G401.6 (cell line): Measurements from ENCODE around the gene GXYLT2.
"Not testable (repeated sequence)": the region's sequence is repeated elsewhere in the genome, so short reads cannot be mapped to it uniquely, and the experiment has no call there.

ENCODE experiments used
- FAIRE-seq: peaks from 2 replicates; lab custom pipeline; 2012; peaks lifted over from hg19 to GRCh38; lab: Jason Lieb, UNC

Gene GXYLT2

DNA sequence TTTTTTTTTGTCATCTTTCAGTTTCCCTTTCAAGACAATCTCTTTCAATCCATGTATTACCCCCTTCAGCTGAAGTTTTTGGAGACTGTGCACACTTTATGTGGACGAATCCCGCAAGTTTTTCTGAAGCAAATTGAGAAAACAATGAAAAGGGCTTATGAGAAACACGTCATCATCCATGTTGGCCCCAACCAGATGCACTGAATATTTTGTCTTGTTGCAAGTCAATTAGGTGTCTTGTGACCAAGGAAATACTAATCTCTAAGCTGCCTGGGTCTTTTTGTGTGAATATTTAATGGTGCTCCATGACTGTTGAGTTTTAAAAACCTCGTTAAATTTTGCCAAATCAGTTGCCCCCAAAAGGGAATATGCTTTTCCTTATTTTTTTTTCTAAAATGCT, 87.1 kb downstream of the GXYLT2 start:
- no peak for FAIRE-seq

DNA sequence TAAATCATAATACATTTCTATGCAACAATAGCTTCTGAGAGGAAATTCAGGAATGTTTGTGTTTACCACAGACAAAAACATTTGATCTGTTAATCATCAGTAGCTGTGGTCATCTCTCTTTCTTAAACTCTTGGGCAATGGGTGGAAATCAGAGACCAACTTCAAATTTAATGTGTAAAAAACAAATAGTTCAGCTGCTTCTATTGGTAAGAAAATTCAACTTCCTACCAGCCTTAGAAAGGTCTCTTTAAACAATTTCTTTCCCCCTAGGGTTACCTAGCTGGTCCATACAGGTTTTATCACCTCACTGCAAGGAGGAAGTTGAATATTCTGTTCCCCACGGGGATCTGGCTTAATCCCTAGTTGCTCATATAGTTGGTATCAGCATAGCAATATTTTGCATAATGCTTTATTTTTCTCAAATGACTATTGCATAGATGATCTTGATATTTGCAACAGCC, 88.5 kb downstream of the GXYLT2 start:
- FAIRE-seq, result no peak

DNA sequence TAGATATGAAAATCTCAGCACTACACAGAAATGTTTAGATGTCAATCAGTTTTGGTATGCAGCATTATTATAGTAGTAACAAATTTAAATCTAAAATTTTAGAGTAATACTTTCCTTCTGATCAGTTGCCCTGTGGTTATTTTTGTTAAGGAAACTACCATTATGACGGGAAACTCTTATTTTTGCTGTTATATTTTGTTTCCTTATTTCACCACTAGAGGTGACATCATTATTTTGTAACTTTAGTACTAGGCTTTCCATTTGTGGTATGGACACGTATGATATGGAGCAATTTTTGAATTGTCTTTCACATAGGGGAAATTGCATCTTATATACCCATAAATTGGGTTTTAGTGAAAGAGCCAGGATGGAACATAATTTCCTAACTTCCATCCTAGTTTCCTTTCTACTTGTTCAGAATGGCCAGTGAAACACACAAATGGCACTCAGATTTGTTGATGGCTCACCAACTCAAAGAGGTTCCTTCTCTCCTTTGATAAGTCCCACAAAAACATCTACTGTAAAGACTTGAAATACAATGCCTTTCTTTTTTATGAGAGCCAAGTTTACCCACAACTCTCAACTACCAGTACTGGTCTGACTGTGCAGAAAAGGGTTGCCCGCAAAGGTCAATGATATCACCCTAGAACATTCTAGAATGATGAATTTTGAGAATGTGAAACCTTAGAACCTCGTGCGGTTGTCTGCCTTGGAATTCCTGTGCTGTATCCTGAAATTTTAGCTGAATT, 89.4 kb downstream of the GXYLT2 start:
- peak; percentile 8 for FAIRE-seq

DNA sequence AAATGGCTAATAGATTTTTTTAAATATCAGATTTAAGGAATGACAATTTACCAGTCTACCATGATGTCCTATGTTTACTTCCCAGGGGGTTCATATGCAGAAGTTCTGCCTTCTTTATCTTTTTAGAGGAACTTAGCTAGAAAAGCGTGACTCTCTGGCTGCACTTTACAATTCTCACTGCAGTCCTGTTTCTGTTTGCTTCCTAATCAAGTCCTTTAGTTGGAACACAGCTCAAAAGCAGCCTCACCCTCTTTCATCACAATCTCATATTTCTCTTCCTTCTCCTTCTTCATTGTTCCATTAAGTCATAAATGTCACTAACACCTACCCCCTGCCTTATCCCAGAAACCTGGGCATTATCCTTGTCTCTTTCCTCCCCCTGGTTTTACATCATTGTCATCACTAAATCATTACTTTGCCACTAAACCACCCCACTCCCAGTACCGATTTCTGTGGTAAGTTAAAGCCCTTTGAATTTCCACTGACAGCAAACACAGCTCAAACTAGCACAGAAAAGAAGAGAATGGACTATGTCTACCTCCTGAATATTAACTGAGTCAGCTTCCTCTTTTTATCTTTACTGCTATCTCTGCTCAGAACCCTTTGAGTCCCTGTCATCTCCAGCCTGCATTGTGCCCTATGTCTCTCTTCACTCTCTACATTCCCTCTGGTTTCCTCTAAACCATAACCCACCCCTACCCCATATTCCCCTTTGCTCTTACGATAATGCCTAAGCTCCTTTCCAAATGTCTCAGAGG, 94.9 kb downstream of the GXYLT2 start:
- no peak for FAIRE-seq

DNA sequence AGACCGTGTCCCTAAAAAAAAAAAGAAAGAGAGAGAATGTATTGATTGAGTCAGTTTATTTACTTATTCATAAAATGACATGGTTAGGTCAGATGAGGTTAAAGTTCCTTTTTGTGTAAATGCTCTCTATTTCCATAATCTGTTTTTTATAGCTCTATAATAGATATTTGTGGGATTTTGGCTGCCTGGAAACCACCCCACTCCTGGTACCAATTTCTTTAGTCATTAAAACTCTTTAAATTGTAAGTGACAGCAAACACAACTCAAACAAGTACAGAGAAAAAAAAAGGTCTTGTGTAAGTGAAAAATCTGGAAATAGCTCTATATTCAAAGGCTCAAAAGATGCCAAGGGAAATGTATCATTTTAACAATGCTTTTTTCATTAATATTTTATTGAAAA, 97.7 kb downstream of the GXYLT2 start:
- FAIRE-seq, result no peak

DNA sequence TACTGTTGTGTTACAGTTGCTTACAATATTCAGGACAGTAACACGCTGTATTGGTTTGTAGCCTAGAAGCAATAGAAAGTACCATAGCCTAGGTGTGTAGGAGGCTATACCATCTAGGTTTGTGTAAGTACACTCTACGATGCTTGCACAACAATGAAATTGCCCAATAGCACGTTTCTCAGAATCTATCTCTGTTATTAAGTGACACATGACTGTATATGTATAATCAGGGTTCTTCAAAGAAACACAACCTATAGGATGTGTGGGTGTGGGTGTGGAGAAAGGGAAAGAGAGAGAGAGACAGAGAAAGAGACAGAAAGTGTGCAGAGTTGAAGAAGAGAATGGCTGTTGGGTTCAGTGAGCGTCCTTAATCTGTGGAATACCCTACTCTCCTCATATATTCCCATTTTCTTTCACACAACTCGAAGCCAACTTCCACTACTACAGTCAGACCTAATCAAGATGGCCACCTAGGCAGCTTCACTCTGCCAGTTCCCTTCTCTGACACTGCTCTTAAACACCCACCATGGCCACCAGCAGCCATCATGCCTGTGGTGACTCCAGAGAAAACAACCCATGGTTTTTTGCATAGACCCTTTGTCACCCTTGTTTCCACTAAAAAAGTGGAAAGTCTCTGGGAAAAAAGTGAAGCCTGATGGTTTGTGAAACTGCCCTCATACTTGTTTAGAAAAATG, 103.0 kb downstream of the GXYLT2 start:
- FAIRE-seq, result no peak

DNA sequence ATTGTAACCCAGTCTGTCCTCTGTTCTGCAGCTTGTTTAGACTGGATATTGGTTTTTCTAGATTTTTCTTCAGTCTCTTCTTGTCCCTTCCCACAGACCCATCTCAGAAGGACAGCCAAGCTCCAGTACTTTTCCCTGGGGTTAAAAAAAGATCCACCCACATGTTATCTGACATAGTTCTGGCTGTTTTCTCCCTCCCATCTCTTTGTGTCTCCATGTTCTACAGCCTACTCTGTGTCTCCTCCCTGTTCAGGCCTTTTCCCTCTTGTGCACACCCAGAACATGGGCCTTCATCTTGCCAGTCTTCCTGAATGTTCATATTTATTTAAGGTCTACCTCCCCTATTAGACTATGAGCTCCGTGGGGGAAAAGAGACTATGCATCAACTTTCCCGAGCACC, 103.7 kb downstream of the GXYLT2 start:
- no peak for FAIRE-seq

DNA sequence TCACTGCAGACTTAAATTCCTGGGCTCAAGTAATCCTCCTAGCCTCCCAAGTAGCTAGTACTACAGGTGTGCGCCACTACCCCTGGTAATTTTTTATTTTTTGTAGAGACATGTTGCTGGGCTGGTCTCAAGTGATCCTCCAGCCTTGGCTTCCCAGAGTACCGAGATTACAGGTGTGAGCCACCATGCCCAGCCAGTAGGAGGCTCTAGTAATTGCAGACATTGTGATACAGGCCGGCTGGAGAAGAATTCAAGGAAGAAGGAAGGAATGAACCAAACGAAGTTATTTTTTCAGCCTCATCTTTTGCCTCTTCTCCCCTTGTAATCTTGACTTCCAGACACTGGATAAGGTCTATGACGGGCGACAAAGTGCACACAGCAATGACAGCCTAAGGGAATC, 105.5 kb downstream of the GXYLT2 start:
- no peak for FAIRE-seq

DNA sequence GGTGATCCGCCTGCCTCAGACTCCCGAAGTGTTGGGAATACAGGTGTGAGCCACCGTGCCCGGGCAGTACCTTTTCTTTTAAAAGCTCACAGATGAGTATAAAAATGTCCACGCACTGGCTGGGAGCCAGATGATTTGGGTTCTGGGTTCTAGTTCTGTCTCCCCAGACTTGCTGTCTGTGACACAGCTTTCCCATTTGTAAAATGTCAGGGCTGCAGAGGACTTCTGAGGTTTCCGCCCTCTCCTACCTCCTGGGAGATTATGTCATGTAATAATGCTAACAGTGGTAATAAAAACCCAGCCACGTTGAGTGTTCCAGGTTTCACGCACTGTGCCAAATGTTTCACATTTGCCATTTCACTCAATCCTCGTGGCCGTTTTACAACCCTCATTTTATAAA, 107.5 kb downstream of the GXYLT2 start:
- no peak for FAIRE-seq

DNA sequence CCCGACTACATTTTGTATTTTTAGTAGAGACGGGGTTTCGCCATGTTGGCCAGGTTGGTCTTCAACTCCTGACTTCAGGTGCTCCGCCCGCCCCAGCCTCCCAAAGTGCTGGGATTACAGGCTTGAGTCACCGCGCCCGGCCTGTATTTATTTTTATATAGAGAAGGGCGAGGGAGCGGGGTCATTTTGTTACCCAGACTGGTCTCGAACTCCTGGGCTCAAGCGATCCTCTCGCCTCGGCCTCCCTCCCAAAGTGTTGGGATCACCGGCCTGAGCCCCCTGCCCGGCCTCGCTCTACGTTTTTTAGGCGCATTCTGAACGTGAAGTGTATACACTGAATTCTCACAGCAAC, 108.3 kb downstream of the GXYLT2 start:
- FAIRE-seq, result no peak

DNA sequence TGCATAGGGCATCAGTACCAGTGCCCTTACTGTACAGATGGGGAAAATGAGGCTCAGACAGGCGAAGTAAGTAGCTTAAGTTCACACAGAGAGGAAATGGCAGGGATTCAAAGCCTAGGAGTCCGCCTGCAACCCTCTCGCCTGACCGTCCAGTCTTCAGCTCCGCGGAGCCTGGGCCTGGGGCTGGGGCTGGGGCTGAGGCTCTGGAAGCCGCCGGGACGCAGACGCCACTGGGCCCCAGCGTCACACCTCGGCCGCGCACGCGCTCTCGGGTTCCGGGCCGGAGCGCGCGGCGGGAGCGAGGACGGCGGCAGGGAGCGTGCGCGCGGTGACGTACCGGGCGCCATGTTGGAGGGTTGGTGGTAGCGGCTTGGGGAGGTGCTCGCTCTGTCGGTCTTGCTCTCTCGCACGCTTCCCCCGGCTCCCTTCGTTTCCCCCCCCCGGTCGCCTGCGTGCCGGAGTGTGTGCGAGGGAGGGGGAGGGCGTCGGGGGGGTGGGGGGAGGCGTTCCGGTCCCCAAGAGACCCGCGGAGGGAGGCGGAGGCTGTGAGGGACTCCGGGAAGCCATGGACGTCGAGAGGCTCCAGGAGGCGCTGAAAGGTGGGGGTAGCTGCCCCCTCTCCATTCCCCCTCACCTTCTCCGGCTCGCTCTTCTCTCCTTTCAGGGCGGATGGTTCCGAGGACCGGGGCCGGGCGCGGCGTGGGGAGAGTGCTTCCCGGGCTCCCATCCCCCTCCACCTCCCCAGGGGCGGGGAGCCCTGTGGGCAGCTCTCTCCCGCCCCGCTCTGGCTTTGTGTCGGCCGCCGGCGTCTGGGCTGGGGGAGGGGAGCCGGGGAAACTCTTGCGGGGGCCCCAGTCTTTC, 108.9 kb downstream of the GXYLT2 start, which contains the start of gene PPP4R2:
TSS of gene PPP4R2 (plus strand) at position 339 of the 861 bp plus-strand sequence. CDS start at position 566, 227 bp downstream.
- no peak for FAIRE-seq

DNA sequence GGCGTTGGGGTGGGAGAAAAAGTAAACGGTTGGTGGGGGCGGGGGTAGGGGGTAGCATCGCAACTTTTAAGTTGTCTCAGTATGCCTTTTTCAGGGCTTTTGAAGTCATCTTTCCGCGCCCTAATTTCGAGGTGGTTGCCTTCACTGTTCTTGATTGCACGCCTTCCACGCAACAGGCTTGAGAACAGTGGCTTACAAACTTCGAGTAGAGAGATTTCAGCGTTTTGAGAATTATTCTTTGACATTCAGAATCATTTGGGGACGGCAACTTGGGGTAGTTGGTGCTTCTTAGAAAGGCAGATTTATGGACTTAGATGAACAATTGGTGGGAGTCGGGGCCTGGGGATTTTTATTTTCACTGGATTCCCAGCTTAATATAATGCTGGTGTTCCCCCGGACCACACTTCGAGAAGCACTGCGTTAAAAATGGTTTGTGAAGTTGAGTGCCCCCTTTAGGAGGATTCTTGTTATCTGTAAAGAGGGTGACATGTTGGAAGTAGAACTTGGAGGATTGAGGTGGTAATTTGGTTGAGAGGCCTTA, 109.6 kb downstream of the GXYLT2 start:
- peak; percentile 60 for FAIRE-seq

DNA sequence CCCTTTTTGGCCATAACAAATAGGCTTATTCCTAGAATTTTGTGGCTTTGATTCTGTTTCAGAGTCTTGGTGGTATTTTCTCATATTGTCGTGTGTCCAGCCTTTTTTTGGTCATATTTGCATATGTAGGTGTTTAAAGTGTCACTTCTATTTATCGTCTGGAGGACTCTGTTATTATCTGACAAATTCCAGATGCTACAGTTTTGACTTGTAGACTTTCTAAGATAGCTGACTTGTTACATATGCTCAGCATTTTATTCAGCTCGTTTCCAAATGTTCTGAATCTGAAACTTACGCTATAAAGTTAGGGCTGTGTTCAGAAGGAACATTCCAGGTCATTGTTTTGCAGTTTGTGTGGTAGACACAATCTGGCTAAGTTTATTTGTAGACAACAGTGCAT, 110.6 kb downstream of the GXYLT2 start:
- FAIRE-seq, result no peak

DNA sequence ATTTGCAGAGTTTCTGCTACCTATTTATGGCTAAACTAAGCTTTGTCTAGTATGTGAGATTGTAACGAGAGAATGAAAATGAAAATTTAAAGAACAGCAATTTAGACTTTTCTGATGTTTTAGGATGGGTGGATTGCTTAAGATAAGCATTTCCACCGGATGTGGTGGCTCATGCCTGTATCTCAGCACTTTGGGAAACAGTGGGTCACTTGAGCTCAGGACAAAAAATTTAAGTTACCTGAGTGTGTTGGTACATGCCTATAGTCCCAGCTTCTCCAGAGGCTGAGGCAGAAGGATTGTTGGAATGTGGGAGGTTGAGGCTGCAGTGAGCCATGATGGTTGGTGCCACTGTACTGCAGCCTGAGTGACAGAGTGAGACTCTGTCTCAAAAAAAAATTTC, 112.1 kb downstream of the GXYLT2 start:
- FAIRE-seq, result no peak

DNA sequence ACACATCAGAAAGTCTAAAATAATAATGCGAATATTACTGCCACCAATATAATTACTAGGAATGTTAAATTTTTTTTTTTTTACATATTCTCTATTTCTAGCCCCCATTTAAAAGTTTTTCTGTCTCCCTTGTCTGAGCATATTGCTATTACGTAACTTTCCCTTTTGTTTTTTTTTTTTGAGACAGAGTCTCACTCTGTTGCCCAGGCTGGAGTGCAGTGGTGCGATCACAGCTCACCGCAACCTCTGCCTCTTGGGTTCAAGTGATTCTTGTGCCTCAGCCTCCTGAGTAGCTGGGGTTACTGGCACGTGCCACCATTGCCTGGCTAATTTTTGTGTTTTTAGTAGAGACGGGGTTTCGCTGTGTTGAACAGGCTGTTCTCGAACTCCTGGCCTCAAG, 115.2 kb downstream of the GXYLT2 start:
- not testable (repeated sequence) for FAIRE-seq

DNA sequence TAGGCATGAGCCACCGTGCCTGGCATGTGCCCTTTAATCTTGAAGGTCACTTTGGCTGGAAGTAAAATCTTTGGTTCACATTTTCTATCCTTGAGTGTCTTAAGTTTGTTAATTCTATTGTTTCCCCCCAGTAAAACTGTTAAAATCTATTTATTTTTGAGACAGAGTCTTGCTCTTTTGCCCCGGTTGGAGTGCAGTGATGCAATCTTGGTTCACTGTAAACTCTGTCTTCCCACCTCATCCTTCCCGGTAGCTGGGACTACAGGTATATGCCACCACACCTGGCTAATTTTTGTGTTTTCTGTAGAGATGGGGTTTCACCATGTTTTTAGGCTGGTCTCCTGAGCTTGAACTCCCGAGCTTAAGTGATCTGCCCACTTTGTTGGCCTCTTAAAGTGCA, 116.5 kb downstream of the GXYLT2 start:
- FAIRE-seq, result no peak

DNA sequence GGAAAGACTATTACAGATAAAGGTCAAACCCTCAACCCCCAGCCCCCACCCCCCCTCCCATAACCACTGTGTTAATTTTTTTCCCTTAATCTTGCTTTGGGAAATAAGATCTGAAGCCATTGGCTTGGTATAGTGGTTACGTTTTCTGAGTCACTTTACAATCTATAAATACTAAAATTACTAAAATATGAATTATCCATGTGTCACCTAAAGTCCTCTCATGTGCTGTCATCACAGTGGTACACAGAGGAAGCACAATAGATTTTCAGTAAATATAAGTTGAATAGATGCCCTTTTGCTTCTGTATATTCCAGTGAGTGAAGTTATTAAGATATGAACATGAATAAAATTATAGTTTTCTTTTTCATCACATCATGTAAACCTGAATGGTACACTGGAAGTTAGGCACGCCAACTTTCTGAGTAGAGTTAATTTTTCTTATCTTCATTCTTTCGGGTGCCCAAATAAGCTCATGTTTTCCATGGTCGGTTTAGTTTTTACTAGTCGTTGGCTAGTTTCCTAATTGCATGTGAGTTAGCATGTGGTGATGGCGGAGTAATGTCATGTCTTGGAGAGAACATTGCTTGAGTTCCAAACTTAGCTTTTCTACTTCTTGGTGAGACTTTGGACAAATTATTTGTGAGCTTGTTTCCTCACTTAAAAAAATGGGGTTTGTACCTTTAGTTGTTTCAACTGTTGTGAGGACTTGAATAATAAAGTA, 120.3 kb downstream of the GXYLT2 start:
- FAIRE-seq, result no peak

DNA sequence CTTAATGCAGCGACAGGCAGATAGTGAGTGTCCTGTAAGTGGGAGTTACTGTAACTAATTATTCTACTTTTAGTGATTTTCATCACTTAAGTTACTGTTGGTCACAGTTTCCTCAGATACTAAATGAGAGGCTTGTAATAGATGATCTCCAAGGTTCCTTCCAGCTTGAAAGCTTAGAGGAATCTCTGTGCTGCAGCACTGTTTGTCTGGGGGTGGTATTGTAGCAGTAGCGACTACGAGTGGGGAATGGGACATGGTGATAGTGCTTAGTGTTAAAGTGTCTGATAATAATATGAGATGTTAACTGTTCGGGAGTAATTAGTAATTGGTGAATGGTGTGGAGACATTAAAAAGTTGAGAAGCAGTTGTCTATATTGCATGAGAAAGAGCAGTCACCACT, 121.2 kb downstream of the GXYLT2 start:
- FAIRE-seq, result no peak

DNA sequence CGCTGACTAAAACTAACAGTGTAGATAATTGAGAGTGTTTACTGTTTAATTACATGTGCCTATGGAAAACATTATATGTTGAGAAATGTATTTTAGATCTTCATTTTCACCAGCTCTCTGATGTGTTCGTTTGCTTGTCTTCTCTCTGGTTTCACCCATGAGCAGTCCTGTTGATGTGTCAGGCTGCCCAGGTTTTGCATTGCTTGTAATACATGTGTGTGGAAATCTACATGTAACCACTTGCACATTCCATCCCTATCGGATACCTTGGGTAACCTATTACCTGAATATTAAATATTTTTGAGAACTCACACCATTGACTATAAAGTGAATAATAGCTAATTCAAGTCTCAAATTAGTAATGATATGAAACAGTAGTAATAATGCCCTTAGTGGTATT, 121.9 kb downstream of the GXYLT2 start:
- no peak for FAIRE-seq

DNA sequence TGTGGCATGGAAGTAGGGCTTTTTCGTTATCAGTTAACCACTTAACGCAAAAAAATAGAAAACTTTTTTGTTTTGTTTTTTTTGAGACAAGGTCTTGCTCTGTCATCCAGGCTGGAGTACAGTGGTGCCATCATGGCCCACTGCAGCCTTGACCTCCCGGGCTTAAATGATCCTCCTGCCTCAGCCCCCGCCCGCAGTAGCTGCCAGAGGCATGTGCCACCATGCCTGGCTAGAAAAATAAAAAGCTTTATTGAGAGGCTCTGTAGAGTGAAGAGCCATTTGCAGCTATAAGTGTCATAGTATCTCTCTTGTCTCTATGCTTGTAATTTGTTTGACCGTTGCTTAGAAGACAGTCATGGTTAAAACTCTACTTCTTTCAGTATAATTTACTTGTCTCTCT, 122.3 kb downstream of the GXYLT2 start:
- FAIRE-seq, result no peak

DNA sequence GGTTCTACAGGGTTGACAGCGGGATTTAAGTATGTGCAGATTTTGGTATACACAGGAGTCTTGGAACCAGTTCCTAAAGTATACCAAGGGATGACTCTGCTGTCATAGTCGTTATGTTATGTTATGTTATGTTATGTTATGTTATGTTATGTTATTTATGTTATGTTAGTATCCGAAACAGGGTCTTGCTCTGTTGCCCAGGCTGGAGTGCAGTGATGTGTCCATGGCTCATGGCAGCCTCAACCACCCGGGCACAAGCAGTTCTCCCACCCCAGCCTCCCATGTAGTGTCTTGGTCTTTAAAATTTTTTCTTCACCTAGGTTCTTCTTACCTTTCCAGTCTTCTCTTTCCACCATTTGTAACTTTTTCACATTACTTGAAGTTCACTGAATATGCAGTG, 130.5 kb downstream of the GXYLT2 start:
- FAIRE-seq, result no peak
